K562 (cell line): ENCODE measurements around the gene C1QTNF12. TPM values are rescaled to one million over a fixed set of nuclear protein-coding genes. Genes with fewer than 3 reads are reported as not detected.

ENCODE experiments used
- ATAC-seq: fragments of 200-7000 bp; cut with Tn5 transposase; 3 replicates; pipeline ENCODE4 v1.9.1; 2020; ENCODE audit warnings: moderate library complexity
- BruUV-seq: library from RNA; stranded (reverse); fragments of 400-500 nt; replicated peaks from 2 replicates; lab custom pipeline; 2021; lab: Mats Ljungman, UMichigan
- CTCF ChIA-PET: fragments of 300-600 bp; formaldehyde crosslinking; extraction: SDS; loops from one replicate; lab custom pipeline; 2021; ENCODE audit warnings: low intra/inter-chr PET ratio; lab: Yijun Ruan, JAX
- POLR2A ChIA-PET: fragments of 300-600, 350-650 bp; sonication (Branson Sonifier 250); formaldehyde crosslinking; extraction: SDS; loops from one replicate; lab custom pipeline; 2021; ENCODE audit warnings: antibody characterized with exemption, inconsistent platforms; lab: Yijun Ruan, JAX
- DNase-seq, 4 experiments: peaks; one replicate each; pipeline versions ENCODE4 v3.0.0 to v3.0.0-alpha.2; 2011 to 2018; ENCODE audit warnings: low spot score in 3 of 4, mixed read lengths in 3 of 4; ENCODE audit errors: extremely low read depth in 1 of 4
- FAIRE-seq: peaks from 2 replicates; lab custom pipeline; 2011; peaks lifted over from hg19 to GRCh38; lab: Jason Lieb, UNC
- H2AFZ ChIP-seq: 2 replicates; pipeline ENCODE4 v1.6.0; 2011; ENCODE audit warnings: low read depth, low read length, control low read depth, inconsistent platforms
- H3K27ac ChIP-seq: fragments of 200-600 bp; 3 replicates; pipeline ENCODE4 v1.8.0; 2011; ENCODE audit warnings: low read depth, mild to moderate bottlenecking, control low read depth, inconsistent platforms, low read length, moderate library complexity, mixed read lengths; ENCODE audit errors: extremely low read depth
- H3K27me3 ChIP-seq, 2 experiments: fragments of 300-600 bp in 1 of 2; 2 replicates in 1 of 2; 3 replicates in 1 of 2; pipeline versions ENCODE4 v1.6.0 to v1.8.0; 2011; ENCODE audit warnings: inconsistent platforms in 2 of 2, low read length in 2 of 2, mild to moderate bottlenecking in 1 of 2, mixed read lengths in 1 of 2, moderate library complexity in 1 of 2; ENCODE audit not compliant: control insufficient read depth in 2 of 2, insufficient read depth in 2 of 2
- H3K36me3 ChIP-seq: fragments of 300-600 bp; 3 replicates; pipeline ENCODE4 v1.8.0; 2011; ENCODE audit warnings: mild to moderate bottlenecking, low read length, inconsistent platforms; ENCODE audit not compliant: control insufficient read depth, insufficient read depth
- H3K4me1 ChIP-seq, 2 experiments: fragments of 200-600 bp in 1 of 2; replicated peaks in 1 of 2; 2 replicates in 1 of 2; 3 replicates in 1 of 2; pipeline versions ENCODE4 v1.5.1 to v1.8.0; 2011; ENCODE audit warnings: inconsistent platforms in 2 of 2, low read length in 2 of 2, mild to moderate bottlenecking in 1 of 2, mixed read lengths in 1 of 2, moderate library complexity in 1 of 2; ENCODE audit not compliant: control insufficient read depth in 2 of 2, insufficient read depth in 2 of 2
- H3K4me2 ChIP-seq: 2 replicates; pipeline ENCODE4 v1.6.1; 2011; ENCODE audit warnings: low read length, control low read depth, inconsistent platforms, mixed read lengths; ENCODE audit not compliant: insufficient read depth
- H3K4me3 ChIP-seq: fragments of 200-600 bp; sonication (generic), shearing (Covaris generic); 2 replicates; pipeline ENCODE4 v1.5.1; 2016; ENCODE audit warnings: control low read depth, inconsistent platforms
- H3K79me2 ChIP-seq: fragments of 200-600 bp; 3 replicates; pipeline ENCODE4 v1.8.0; 2011; ENCODE audit warnings: low read length, inconsistent platforms; ENCODE audit not compliant: control insufficient read depth, insufficient read depth
- H3K9ac ChIP-seq, 2 experiments: 2 replicates each; pipeline versions ENCODE4 v1.6.0 to v1.6.1; 2011; ENCODE audit warnings: low read depth in 2 of 2, low read length in 2 of 2, control low read depth in 1 of 2, inconsistent platforms in 1 of 2, mild to moderate bottlenecking in 1 of 2, mixed read lengths in 1 of 2; ENCODE audit not compliant: insufficient read depth in 1 of 2
- H3K9me1 ChIP-seq: one replicate; pipeline ENCODE4 v1.6.0; 2011; ENCODE audit warnings: inconsistent platforms, mild to moderate bottlenecking, low read length, moderate library complexity; ENCODE audit not compliant: control insufficient read depth, insufficient read depth
- H3K9me3 ChIP-seq: replicated peaks from 2 replicates; pipeline ENCODE4 v1.5.1; 2011; ENCODE audit warnings: low read depth, low read length, inconsistent platforms; ENCODE audit not compliant: control insufficient read depth, insufficient read depth
- H4K20me1 ChIP-seq: replicated peaks from 2 replicates; pipeline ENCODE4 v1.6.1; 2011; ENCODE audit warnings: low read length, inconsistent platforms, mixed read lengths; ENCODE audit not compliant: control insufficient read depth, insufficient read depth
- FIP1L1 ChIP-seq: fragments of 200-400 bp; formaldehyde crosslinking; IDR thresholded peaks from 2 replicates; pipeline ENCODE4 v1.6.1; 2018; ENCODE audit warnings: mild to moderate bottlenecking, low read depth, low read length; ENCODE audit not compliant: poor library complexity, severe bottlenecking
- JUNB ChIP-seq: fragments of 450-650 bp; formaldehyde crosslinking; conservative IDR thresholded peaks from 2 replicates; pipeline ENCODE4 v1.4.0; 2020; ENCODE audit warnings: mild to moderate bottlenecking
- KDM5B ChIP-seq: fragments of 200-600 bp; sonication (generic); IDR thresholded peaks from 2 replicates; pipeline ENCODE4 v1.6.1; 2012; ENCODE audit warnings: low read depth, mild to moderate bottlenecking, moderate library complexity, low read length, control low read depth, inconsistent platforms; ENCODE audit not compliant: insufficient replicate concordance
- MAZ ChIP-seq, 2 experiments: fragments of 450-650 bp in 1 of 2; sonication (generic) in 1 of 2; formaldehyde crosslinking; IDR thresholded peaks in 1 of 2; conservative IDR thresholded peaks in 1 of 2; 2 replicates each; pipeline versions ENCODE4 v1.4.0 to v1.5.0; 2020; ENCODE audit warnings: mild to moderate bottlenecking in 1 of 2, missing genetic modification reagents in 1 of 2
- NR2F6 ChIP-seq: fragments of 450-650 bp; formaldehyde crosslinking; IDR thresholded peaks from 2 replicates; pipeline ENCODE4 v1.4.0; 2020; ENCODE audit warnings: mild to moderate bottlenecking
- POLR2B ChIP-seq: fragments of 450-650 bp; IDR thresholded peaks from 2 replicates; pipeline ENCODE4 v1.6.1; 2018; ENCODE audit warnings: low read depth; ENCODE audit not compliant: partially characterized antibody
- RBFOX2 ChIP-seq: fragments of 200-400 bp; formaldehyde crosslinking; IDR thresholded peaks from 2 replicates; pipeline ENCODE4 v1.6.1; 2017; ENCODE audit warnings: low read depth, mild to moderate bottlenecking, low read length, moderate library complexity
- TEAD2 ChIP-seq: fragments of 450-650 bp; IDR thresholded peaks from 2 replicates; pipeline ENCODE4 v1.6.1; 2016; ENCODE audit warnings: missing genetic modification characterization, control low read depth, missing compliant biosample characterization
- ZNF146 ChIP-seq: IDR thresholded peaks from one replicate; pipeline ENCODE4 v1.6.1; 2018; ENCODE audit warnings: missing compliant biosample characterization; ENCODE audit not compliant: unreplicated experiment
- ZNF583 ChIP-seq: fragments of 250-450 bp; sonication (Bioruptor Pico); IDR thresholded peaks from 2 replicates; pipeline ENCODE4 v1.4.0; 2020
- WGBS: fragments of 100-300 bp; shearing (Covaris generic); methylation state at CpG from one replicate; pipeline ENCODE4 v1.1.6; 2016; ENCODE audit warnings: low coverage, mixed read lengths; ENCODE audit not compliant: insufficient coverage; ENCODE audit errors: missing lambda C conversion rate; 5-methylcytosine and 5-hydroxymethylcytosine counted together
- in situ Hi-C: fragments of 300-500 bp; cut with MboI; formaldehyde crosslinking; loops from 4 replicates; pipeline ENCODE4 v1.15.0; 2018; ENCODE audit warnings: inconsistent platforms, mixed read lengths
- intact Hi-C: fragments of 100-400 bp; cut with micrococcal nuclease; formaldehyde crosslinking; loops from 2 replicates; pipeline ENCODE4 v1.14.2; 2022
- polyA plus RNA-seq, 8 experiments: library from polyadenylated mRNA; depleted of rRNA in 4 of 8; stranded (reverse) in 5 of 8; unstranded in 3 of 8; fragments of >200 nt; fragmentation: Nextera tagmentation in 2 of 8; fragmentation: Illumina TruSeq in 1 of 8; extraction: Ambion mirVana in 2 of 8; extraction: Trizol in 1 of 8; gene quantifications; 2 replicates each; pipeline versions ENCODE4 v1.2.1 to v1.2.3, GENCODE V29; 2011 to 2014; ENCODE audit warnings: inconsistent platforms in 1 of 8, missing spikeins in 1 of 8
- total RNA-seq, 7 experiments: library from RNA; depleted of rRNA in 6 of 7; stranded (reverse); fragments of >200 nt in 6 of 7; fragmentation: Illumina TruSeq in 2 of 7; extraction: Trizol in 2 of 7; gene quantifications; 2 replicates each; pipeline versions ENCODE4 v1.2.1 to v1.2.3, GENCODE V29; 2011 to 2021; ENCODE audit warnings: low replicate concordance in 1 of 7
- TF ChIP-seq, protein P1 (sequence below): sonication (generic); formaldehyde crosslinking; IDR thresholded peaks from 2 replicates; pipeline ENCODE4 v1.8.0; 2022; ENCODE audit warnings: mild to moderate bottlenecking, missing genetic modification reagents
- TF ChIP-seq, protein P2 (sequence below): sonication (generic); formaldehyde crosslinking; IDR thresholded peaks from 2 replicates; pipeline ENCODE4 v1.9.0; 2022; ENCODE audit warnings: mild to moderate bottlenecking, missing genetic modification reagents
- TF ChIP-seq, protein P3 (sequence below): sonication (generic); formaldehyde crosslinking; IDR thresholded peaks from 2 replicates; pipeline ENCODE4 v1.8.0; 2022; ENCODE audit warnings: mild to moderate bottlenecking, missing genetic modification reagents

C1QTNF12 gene
- total and polyA plus RNA-seq, 9 of the 15 experiments (the other 6 are each of a cell fraction or from before 2014, with no cell fraction given), result 0.11 to 4.3 (median 0.93) TPM; not detected in 3

DNA sequence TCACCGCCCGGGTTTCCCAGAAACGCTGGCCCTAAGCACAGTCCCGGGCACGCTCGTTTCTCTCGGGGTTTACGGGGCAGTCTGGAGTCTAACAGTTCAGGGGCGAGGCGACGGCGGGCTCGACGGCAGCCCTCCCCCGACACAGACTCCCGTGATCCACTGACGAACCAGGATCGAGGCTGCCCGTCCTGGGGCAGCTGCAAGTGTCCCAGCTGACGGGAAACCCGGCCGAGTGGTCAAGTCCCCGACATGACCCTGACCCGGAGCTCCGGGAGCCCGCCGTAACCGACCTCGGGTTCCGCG, 26.6 kb upstream of the C1QTNF12 start (continued):
- TF ChIP-seq, protein P1, sequence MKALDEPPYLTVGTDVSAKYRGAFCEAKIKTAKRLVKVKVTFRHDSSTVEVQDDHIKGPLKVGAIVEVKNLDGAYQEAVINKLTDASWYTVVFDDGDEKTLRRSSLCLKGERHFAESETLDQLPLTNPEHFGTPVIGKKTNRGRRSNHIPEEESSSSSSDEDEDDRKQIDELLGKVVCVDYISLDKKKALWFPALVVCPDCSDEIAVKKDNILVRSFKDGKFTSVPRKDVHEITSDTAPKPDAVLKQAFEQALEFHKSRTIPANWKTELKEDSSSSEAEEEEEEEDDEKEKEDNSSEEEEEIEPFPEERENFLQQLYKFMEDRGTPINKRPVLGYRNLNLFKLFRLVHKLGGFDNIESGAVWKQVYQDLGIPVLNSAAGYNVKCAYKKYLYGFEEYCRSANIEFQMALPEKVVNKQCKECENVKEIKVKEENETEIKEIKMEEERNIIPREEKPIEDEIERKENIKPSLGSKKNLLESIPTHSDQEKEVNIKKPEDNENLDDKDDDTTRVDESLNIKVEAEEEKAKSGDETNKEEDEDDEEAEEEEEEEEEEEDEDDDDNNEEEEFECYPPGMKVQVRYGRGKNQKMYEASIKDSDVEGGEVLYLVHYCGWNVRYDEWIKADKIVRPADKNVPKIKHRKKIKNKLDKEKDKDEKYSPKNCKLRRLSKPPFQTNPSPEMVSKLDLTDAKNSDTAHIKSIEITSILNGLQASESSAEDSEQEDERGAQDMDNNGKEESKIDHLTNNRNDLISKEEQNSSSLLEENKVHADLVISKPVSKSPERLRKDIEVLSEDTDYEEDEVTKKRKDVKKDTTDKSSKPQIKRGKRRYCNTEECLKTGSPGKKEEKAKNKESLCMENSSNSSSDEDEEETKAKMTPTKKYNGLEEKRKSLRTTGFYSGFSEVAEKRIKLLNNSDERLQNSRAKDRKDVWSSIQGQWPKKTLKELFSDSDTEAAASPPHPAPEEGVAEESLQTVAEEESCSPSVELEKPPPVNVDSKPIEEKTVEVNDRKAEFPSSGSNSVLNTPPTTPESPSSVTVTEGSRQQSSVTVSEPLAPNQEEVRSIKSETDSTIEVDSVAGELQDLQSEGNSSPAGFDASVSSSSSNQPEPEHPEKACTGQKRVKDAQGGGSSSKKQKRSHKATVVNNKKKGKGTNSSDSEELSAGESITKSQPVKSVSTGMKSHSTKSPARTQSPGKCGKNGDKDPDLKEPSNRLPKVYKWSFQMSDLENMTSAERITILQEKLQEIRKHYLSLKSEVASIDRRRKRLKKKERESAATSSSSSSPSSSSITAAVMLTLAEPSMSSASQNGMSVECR, result peak; percentile 63; the same call in 1 of the 2 replicates
- TF ChIP-seq ZNF146 (CRISPR knock-in tag), result peak; percentile 2
- peak; percentile 33 for TF ChIP-seq FIP1L1
- 0 out of 2 replicates have a peak, but pooled peaks have one; percentile 65 for TF ChIP-seq RBFOX2
- TF ChIP-seq, all 486 proteins: peak for 10

DNA sequence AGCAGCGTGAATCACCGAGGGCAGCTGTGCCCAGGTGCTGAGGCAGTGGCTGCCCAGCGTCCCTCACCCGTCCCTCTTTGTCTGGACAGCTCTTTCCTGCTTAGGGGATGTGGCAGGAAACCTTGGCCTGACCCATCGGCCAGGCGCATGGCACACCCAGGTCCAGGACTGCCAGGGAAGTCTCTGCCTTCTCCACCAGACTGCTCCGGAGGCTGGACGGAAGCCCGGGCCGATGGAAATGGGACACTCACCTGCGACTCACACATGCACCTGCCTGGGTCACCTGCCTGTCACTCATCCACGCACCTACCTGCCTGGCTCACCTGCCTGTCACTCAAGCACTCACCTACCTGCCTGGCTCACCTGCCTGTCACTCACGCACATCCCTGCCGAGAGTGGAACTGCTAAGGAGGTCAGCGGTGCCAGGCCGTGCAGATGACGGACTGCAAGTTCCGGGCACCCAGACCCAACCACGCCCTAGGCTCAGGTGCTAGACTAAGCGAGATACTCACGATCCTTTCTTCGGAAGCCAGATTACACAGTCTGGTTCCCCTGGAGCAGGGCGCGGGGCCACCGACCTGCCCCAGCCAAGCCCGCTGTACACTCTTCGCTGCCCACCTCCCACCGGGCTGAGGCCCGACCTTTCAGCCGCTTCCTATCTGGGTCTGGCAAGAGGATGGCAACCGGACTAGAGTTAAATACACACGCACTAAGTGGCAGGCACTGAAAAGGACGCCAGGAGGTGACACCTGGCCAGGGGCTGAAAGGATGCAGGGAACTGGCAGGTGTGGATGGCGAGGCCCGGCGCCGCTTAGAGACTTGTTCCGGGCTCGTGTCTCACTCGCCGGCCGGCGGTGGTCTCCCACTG, 26.1 kb upstream of the C1QTNF12 start:
- 28% methylated on average over 43 of the region's 43 CpGs for WGBS
- H3K9me1 ChIP-seq, result peaks cover 7% of the 10 kb centered on the region
- H3K79me2 ChIP-seq, result peaks cover 63% of the 10 kb centered on the region
- ChIA-PET POLR2A (interaction anchor here (0.6 to 0.9 kb wide), 3 partner anchors 68 to 180 kb away, joined by 3 read pairs; no protein-coding TSS in a partner anchor), CTCF (no interaction called here)
- H3K4me2 ChIP-seq, result peak overlapping the region; percentile 94
- H3K9ac ChIP-seq, result peak overlapping the region; percentile 96 to 100
- H3K36me3 ChIP-seq, result peaks cover 44% of the 10 kb centered on the region
- no peak overlapping the region for H2AFZ ChIP-seq
- intact Hi-C loops (no loop called here), in situ Hi-C loops (no loop called here)
- H3K27me3 ChIP-seq, result no peaks in the 10 kb centered on the region
- TSS peak; percentile 49 for BruUV-seq
- ATAC-seq (peak; percentile 2), FAIRE-seq (no peak), DNase-seq (no peak)
- H3K4me1 ChIP-seq, result peaks cover 16 to 63% of the 10 kb centered on the region in 2 experiments; a peak in 4 of 5 replicates
- peak overlapping the region; percentile 97 for H3K4me3 ChIP-seq
- H4K20me1 ChIP-seq, result peaks cover 23% of the 10 kb centered on the region
- peak overlapping the region; percentile 89; the same call in 2 of the 3 replicates for H3K27ac ChIP-seq
- H3K9me3 ChIP-seq, result no peaks in the 10 kb centered on the region
- TF ChIP-seq POLR2B (no peak), TEAD2 (tag) (no peak), KDM5B (peak; percentile 42), MAZ (CRISPR knock-in tag; conservative IDR thresholded peaks at IDR 0.05 in 1 of 2, IDR thresholded peaks at IDR 0.05 in 1 of 2) (0 out of 4 replicates have a peak, but pooled peaks of 1 of the 2 experiments have one; percentile 13), NR2F6 (0 out of 2 replicates have a peak, but pooled peaks have one; percentile 31), ZNF583 (CRISPR knock-in tag) (0 out of 2 replicates have a peak, but pooled peaks have one; percentile 36), JUNB (no peak)
- TF ChIP-seq, protein P2, sequence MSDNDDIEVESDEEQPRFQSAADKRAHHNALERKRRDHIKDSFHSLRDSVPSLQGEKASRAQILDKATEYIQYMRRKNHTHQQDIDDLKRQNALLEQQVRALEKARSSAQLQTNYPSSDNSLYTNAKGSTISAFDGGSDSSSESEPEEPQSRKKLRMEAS (CRISPR knock-in tag), result peak; percentile 20; the same call in 1 of the 2 replicates
- TF ChIP-seq, protein P3, sequence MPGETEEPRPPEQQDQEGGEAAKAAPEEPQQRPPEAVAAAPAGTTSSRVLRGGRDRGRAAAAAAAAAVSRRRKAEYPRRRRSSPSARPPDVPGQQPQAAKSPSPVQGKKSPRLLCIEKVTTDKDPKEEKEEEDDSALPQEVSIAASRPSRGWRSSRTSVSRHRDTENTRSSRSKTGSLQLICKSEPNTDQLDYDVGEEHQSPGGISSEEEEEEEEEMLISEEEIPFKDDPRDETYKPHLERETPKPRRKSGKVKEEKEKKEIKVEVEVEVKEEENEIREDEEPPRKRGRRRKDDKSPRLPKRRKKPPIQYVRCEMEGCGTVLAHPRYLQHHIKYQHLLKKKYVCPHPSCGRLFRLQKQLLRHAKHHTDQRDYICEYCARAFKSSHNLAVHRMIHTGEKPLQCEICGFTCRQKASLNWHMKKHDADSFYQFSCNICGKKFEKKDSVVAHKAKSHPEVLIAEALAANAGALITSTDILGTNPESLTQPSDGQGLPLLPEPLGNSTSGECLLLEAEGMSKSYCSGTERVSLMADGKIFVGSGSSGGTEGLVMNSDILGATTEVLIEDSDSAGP (CRISPR knock-in tag), result 0 out of 2 replicates have a peak, but pooled peaks have one; percentile 58
